HG03432 (cell line): ENCODE measurements around the gene SGIP1.
A peak's percentile ranks its signal among the peaks of the same experiment; 100 is the strongest.
"Not testable (repeated sequence)": the region's sequence is repeated elsewhere in the genome, so short reads cannot be mapped to it uniquely, and the experiment has no call there.

ENCODE experiments used
- ATAC-seq: cut with Tn5 transposase; IDR thresholded peaks from one replicate; pipeline ENCODE4 v1.9.1; 2021; ENCODE audit warnings: mild to moderate bottlenecking, moderate library complexity; ENCODE audit not compliant: unreplicated experiment

SGIP1 gene

DNA sequence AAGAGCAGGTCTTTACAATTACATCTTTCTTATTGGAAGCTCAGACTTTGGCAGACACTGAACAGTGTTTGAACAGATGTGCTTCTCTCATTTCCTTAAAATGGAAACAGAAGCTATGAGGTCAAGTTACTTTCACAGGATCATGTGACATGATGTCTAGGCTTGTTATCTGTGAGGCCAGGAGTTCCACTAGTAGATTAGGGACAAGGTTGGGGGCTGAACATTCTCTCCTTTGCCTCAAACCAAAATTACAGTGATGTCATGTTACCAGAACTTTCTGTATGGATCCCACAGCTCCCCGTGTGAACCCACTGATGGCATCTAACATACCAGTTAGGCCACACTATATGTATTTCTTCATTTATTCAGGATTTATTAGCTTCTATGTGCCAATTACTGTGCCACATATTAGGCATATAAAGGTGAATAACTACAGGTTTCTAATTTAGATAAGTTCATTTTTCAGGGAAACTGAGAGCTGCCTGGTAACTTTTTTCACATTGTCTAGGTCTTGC, 224.3 kb downstream of the SGIP1 start:
- ATAC-seq = peak; percentile 100

DNA sequence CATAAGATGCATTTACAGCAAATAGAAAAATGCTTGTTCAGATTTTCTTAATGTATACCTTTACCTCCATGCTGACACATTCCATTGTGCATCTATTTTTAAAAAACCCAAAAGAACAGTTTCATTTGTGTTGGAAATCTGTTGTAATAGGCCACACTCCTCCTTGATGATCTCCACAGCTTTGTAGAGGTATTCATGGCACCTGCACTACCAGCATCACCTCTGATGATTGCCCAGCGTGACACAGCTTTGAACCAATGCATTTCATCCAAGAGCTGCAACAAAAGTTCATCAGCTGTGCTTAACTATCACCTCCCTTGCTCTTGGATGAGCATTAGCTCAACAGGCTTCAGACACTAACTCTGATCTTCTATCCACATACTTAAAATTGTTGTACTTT, 226.6 kb downstream of the SGIP1 start:
- ATAC-seq = no peak

- ATAC-seq = no peak
Observed at GRCh38 chr1:66761221-66761620, 227.3 kb downstream of the SGIP1 start.

DNA sequence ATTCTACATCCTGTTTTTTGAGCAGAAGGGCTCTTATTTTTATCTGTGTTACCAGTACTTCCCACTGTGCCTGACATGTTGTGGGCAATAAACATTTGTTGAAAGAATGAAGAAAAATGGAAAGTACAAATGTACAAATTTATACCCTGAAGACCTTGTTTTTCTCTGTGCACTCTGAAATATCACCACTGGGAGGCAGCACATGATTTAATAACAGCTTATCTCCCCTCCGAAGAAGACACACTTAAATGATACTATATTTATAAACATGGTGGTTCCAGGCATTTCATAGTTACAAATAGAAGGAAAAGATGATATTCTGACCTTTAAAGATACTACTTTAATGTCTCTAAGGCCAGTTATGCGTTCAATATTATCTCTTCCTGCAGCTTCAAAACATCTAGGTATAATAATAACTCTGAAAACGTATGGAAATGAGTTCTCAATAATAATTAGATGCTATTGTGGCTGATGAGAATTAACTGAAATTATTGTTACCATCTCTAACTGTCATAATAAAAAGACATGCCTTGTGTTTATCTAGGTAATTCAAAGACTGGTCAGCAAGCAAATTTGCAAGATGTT, 231.1 kb downstream of the SGIP1 start:
- ATAC-seq = peak; percentile 89

GRCh38 chr1:66767626-66768025, 233.7 kb downstream of the SGIP1 start:
- no peak for ATAC-seq

GRCh38 chr1:66768965-66769364, 235.0 kb downstream of the SGIP1 start:
- no peak for ATAC-seq

DNA sequence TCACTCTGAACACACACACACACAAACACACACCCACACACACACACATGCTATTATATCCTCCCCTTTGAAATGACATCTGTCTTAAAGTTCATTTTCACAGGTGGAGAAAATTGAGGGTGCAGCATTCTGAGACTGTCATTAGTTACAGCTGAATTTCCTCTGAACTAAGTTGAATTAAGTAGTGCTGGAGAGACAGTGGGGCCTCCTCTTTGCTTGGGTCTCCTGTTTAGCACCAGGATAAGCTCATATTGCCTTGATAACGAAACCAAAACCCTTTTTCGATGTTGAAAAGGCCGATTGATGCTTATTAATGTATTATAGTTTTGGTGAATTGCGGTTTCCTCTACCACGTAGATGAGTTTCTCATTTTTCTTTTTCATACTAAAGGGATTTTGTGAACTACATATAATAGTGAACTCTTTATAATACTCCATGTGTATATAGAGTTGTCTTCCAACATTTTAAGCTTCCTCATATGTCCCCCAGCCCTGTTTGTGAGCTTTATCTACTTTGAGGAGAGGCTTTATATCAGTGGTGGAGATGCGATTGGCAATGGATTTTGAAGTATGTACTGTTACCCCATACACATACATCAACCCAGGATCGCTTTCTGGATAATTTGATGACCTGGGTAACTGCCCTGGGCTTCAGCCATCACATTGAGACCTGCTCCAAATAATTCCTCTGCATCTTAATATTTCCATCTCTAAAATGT, 235.7 kb downstream of the SGIP1 start:
- no peak for ATAC-seq

DNA sequence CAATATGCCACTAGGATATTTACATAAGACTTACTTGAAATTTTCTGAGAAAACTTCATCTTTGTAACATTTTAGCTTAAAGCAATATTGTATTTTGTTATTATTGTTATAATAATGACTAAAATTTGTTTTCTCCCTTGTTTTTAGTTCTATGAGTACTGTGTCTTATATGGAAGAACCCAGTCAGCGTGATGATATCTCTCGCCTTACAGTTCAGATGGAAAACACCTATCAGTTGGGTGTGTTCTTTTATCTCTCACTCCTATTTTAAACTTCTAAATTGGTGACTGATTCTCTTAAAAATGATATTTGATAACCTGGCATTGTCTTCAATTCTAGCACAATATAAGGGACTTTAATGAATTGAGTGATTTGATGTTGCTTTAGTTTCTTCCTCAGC, 236.3 kb downstream of the SGIP1 start:
- no peak for ATAC-seq

DNA sequence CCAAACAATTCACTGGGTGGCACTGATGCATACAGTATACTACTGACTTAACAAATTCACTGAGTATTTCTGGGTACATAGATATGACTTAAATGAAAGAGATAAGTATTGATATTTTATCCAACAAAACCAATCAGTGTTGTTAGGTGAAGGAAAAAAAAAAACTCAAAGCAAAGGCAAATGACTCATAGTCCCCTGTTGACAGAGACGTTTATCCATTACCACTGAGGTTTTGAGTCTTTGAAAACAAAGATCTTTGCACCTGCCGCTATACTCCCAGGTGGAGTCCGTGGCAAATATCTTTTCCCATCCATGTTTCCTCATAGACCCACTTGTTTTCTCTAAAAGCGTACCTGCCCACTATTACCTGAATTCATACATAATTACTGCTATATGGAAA, 236.7 kb downstream of the SGIP1 start:
- ATAC-seq = no peak

DNA sequence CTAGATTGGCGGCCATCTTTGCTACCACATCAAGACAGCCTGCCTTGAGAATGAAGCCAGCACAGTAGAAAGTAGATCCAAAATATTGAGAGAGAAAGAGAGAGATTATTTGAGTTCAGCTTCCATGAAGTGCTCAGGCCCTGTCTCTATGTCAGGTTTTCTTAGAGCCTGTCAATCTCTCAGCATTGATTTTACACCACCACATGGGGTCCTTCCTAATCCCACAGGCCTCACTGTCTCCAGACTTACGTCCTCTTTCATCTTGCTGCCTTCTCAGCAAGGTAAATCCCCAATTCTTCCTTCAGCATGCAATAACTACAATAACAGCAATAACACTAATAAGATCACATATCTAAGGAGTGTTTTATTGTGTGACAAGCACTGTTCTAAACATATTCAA, 239.3 kb downstream of the SGIP1 start:
- ATAC-seq = no peak

- no peak for ATAC-seq
Observed at GRCh38 chr1:66774438-66774837, 240.5 kb downstream of the SGIP1 start.

GRCh38 chr1:66775646-66776045, 241.7 kb downstream of the SGIP1 start:
- no peak for ATAC-seq

- ATAC-seq = no peak
Observed at GRCh38 chr1:66777831-66778230, 243.9 kb downstream of the SGIP1 start.

DNA sequence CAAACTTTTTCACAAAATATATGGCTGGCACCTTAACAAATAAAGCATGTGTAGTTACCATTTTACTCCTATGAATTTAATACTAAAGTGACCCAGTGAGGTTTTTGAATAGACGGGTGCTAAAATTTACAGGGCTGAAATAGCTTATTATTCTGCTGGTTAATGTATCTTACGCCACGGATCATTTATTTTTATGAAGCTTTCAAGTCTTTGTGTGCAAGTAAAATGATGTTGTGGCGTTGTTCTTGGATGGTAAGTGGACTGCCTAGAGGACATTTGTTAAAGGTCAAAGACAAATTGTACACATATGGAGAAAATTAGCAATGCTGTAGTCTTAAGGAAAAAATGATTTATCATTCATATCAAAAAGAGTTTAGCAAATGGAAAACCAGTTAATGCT, 244.3 kb downstream of the SGIP1 start:
- no peak for ATAC-seq

DNA sequence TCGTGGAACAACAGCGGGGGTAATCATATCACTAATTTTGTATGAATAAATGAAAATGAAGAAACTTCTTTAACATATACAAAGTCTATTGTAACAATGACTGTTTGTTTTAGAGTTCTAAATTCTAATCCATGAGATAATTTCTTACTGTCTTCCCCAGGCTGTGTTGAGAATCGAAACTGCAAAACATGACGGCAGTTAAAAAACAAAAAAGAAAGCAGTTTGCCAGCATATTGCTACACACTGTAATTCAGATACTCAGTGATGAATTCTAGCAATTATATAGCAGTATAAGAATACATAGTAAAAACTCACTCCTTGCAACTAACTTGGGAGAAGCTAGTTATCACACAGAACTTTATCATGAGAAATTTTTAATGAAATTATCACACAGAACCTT, 245.0 kb downstream of the SGIP1 start:
- peak; percentile 60 for ATAC-seq

- no peak for ATAC-seq
Observed at GRCh38 chr1:66779475-66780078, 245.6 kb downstream of the SGIP1 start.

DNA sequence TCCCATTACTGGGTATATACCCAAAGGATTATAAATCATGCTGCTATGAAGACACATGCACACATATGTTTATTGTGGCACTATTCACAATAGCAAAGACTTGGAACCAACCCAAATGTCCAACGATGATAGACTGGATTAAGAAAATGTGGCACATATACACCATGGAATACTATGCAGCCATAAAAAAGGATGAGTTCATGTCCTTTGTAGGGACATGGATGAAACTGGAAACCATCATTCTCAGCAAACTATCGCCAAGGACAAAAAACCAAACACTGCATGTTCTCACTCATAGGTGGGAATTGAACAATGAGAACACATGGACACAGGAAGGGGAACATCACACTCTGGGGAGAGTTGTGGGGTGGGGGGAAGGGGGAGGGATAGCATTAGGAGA, 251.8 kb downstream of the SGIP1 start:
- not testable (repeated sequence) for ATAC-seq

- peak; percentile 57 for ATAC-seq
Observed at GRCh38 chr1:66787641-66788040, 253.7 kb downstream of the SGIP1 start.

DNA sequence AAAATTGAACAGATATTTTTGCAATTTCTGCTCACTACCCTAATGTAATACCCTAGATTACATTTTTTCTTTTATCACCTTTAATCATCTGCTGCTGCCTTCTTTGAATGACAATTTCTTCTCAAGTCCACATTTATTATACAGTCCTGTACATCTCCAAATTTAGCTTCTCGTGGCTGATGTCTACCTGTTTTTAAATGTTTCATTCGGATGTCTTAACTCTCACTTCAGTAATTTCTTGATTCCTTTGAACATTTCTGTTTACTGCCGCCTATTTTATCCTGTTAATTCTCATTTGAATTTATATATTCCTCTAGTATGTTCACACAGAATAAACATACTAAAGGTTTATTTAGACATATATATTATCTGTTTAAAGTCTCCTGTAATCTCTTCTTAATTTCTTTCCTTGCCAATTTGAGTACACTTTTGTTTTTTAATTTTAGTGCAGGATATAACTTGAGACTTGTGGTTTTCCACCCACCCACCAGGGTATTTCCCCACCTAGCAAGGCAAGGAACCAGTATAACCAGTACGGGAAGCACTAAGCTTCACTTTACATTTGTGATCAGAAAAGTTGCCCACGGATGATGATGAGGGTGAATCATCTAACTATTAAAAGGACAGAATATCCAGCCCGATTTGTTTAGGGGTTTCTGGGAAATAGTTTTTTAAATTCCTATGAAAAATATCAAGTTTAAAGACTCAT, 254.4 kb downstream of the SGIP1 start:
- peak; percentile 94 for ATAC-seq

GRCh38 chr1:66791621-66792610, 258.0 kb downstream of the SGIP1 start:
- ATAC-seq = no peak
